Panc1 (cell line): ENCODE results near the gene C2orf76. TPM values are rescaled to one million over a fixed set of nuclear protein-coding genes. Genes with fewer than 3 reads are reported as not detected.

Experiments used
- ATAC-seq: fragments of 200-7000 bp; cut with Tn5 transposase; 2 replicates; pipeline ENCODE4 v1.9.1; 2020; ENCODE audit warnings: mild to moderate bottlenecking, moderate library complexity
- BruUV-seq: library from RNA; stranded (reverse); fragments of 400-500 nt; replicated peaks from 2 replicates; lab custom pipeline; 2021; lab: Mats Ljungman, UMichigan
- CTCF ChIA-PET: fragments of 300-600 bp; sonication (Branson Sonifier 250); formaldehyde crosslinking; loops from one replicate; lab custom pipeline; 2022; ENCODE audit warnings: antibody characterized with exemption; lab: Charles Lee
- POLR2A ChIA-PET: fragments of 300-600 bp; sonication (Branson Sonifier 250); formaldehyde crosslinking; loops from one replicate; lab custom pipeline; 2022; ENCODE audit warnings: antibody characterized with exemption; lab: Charles Lee
- DNase-seq: peaks from one replicate; pipeline ENCODE4 v3.0.0-alpha.2; 2010; ENCODE audit warnings: low read depth, low spot score
- H3K27ac ChIP-seq: 2 replicates; pipeline ENCODE4 v1.5.1; 2011; ENCODE audit warnings: mild to moderate bottlenecking, low read length, inconsistent platforms
- H3K27me3 ChIP-seq: fragments of 200-500 bp; sonication (Bioruptor generic); 2 replicates; pipeline ENCODE4 v1.6.0; 2014; ENCODE audit warnings: low read length, inconsistent platforms; ENCODE audit not compliant: control insufficient read depth, insufficient read depth
- H3K36me3 ChIP-seq: fragments of 200-500 bp; sonication (Bioruptor generic); 2 replicates; pipeline ENCODE4 v1.5.1; 2014; ENCODE audit warnings: inconsistent platforms, mild to moderate bottlenecking, low read length, moderate library complexity; ENCODE audit not compliant: control insufficient read depth, insufficient read depth
- H3K4me1 ChIP-seq: 2 replicates; pipeline ENCODE4 v1.5.1; 2011; ENCODE audit warnings: inconsistent platforms, mild to moderate bottlenecking, low read length, moderate library complexity; ENCODE audit not compliant: control insufficient read depth, insufficient read depth
- H3K4me3 ChIP-seq, 2 experiments: 2 replicates each; pipeline ENCODE4 v1.5.1; 2011 to 2012; ENCODE audit warnings: low read depth in 2 of 2, low read length in 2 of 2, mild to moderate bottlenecking in 2 of 2, inconsistent platforms in 1 of 2, moderate library complexity in 1 of 2
- H3K9me3 ChIP-seq: fragments of 200-500 bp; sonication (Bioruptor generic); 2 replicates; pipeline ENCODE4 v1.5.1; 2014; ENCODE audit warnings: low read depth, mild to moderate bottlenecking, inconsistent platforms, low read length, moderate library complexity; ENCODE audit not compliant: control insufficient read depth, insufficient read depth
- CTCF ChIP-seq: fragments of 450-650 bp; IDR thresholded peaks from 2 replicates; pipeline ENCODE4 v1.5.1; 2017; ENCODE audit warnings: mild to moderate bottlenecking
- POLR2AphosphoS5 ChIP-seq: IDR thresholded peaks from 2 replicates; pipeline ENCODE4 v1.6.1; 2012; ENCODE audit warnings: mild to moderate bottlenecking, low read depth, low read length, moderate library complexity
- SIN3A ChIP-seq: IDR thresholded peaks from 2 replicates; pipeline ENCODE4 v1.6.1; 2012; ENCODE audit warnings: low read depth, mild to moderate bottlenecking, low read length, moderate library complexity, borderline replicate concordance; ENCODE audit not compliant: insufficient read depth
- TCF7L2 ChIP-seq: IDR thresholded peaks from 2 replicates; pipeline ENCODE4 v1.6.1; 2011; ENCODE audit warnings: mild to moderate bottlenecking, low read depth, low read length, inconsistent platforms
- in situ Hi-C: cut with HindIII; loops from 2 replicates; pipeline ENCODE4 v1.10.0; 2016; ENCODE audit warnings: low sequenced_read_pairs, low pct_unique_long_range_greater_than_20kb
- intact Hi-C: fragments of 100-400 bp; cut with micrococcal nuclease; formaldehyde crosslinking; loops from one replicate; pipeline ENCODE4 v1.10.0; 2022; ENCODE audit not compliant: unreplicated experiment
- total RNA-seq: library from RNA; stranded (reverse); gene quantifications from one replicate; pipeline ENCODE4 v1.2.1, GENCODE V29; 2021; ENCODE audit not compliant: unreplicated experiment
- TF ChIP-seq, protein P1 (sequence below), 2 experiments: IDR thresholded peaks; 2 replicates each; pipeline ENCODE4 v1.6.1; 2011 to 2012; ENCODE audit warnings: low read depth in 2 of 2, control low read depth in 1 of 2, low read length in 1 of 2, mild to moderate bottlenecking in 1 of 2, moderate library complexity in 1 of 2; ENCODE audit not compliant: insufficient read depth in 1 of 2

C2orf76 gene
- total RNA-seq, 1 experiment from 2014 or later, result 22.7 TPM

DNA sequence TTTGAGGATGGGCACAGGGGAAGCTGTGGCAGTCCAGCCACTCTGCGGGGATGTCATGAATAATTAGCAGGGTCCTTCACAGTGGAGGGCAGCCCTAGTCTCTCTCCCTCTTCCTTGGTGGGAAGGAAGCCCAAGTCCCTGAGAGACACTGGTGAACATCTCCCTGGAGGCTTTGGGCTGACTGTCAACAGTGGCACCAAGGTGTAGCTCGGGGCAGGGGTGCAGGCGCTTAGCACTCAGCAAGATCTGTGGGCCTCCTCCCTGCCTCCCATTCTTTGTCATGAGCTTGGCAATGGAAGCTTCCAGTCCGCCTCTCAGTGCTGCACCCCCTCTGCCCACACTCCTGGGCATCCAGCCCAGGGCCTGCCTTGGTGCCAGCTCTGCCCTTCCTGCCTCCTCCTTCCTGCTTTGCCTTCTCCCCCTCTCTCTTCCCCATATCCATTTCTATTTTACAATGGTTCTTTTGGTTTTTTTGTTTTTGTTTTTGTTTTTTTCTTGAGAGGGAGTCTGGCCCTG lies 83.6 kb downstream of the C2orf76 start:
- Histone ChIP-seq H3K9me3 (no peaks in the 10 kb centered on the region), H3K27me3 (no peaks in the 10 kb centered on the region), H3K36me3 (no peaks in the 10 kb centered on the region), H3K4me3 (no peak overlapping the region), H3K4me1 (no peaks in the 10 kb centered on the region), H3K27ac (no peak overlapping the region)
- in situ Hi-C loops (no loop called here), intact Hi-C loops (no loop called here)
- ATAC-seq, result no peak
- BruUV-seq, result no TSS peak
- ChIA-PET CTCF (interaction anchor here (0.6 kb wide), 1 partner anchor 271 kb away, joined by 9 read pairs; no protein-coding TSS in a partner anchor), POLR2A (interaction anchor here (0.7 kb wide), 1 partner anchor 421 kb away, joined by 3 read pairs; no protein-coding TSS in a partner anchor)
- no peak for DNase-seq
- TF ChIP-seq, protein P1, sequence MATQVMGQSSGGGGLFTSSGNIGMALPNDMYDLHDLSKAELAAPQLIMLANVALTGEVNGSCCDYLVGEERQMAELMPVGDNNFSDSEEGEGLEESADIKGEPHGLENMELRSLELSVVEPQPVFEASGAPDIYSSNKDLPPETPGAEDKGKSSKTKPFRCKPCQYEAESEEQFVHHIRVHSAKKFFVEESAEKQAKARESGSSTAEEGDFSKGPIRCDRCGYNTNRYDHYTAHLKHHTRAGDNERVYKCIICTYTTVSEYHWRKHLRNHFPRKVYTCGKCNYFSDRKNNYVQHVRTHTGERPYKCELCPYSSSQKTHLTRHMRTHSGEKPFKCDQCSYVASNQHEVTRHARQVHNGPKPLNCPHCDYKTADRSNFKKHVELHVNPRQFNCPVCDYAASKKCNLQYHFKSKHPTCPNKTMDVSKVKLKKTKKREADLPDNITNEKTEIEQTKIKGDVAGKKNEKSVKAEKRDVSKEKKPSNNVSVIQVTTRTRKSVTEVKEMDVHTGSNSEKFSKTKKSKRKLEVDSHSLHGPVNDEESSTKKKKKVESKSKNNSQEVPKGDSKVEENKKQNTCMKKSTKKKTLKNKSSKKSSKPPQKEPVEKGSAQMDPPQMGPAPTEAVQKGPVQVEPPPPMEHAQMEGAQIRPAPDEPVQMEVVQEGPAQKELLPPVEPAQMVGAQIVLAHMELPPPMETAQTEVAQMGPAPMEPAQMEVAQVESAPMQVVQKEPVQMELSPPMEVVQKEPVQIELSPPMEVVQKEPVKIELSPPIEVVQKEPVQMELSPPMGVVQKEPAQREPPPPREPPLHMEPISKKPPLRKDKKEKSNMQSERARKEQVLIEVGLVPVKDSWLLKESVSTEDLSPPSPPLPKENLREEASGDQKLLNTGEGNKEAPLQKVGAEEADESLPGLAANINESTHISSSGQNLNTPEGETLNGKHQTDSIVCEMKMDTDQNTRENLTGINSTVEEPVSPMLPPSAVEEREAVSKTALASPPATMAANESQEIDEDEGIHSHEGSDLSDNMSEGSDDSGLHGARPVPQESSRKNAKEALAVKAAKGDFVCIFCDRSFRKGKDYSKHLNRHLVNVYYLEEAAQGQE (IDR thresholded peaks at IDR 0.05; ENCODE audit: insufficient read depth in 1 of 2, low read depth in 2 of 2, low read length in 1 of 2), result no peak
- TF ChIP-seq SIN3A, result no peak
- TF ChIP-seq CTCF, result no peak
- no peak for TF ChIP-seq POLR2AphosphoS5
- no peak for TF ChIP-seq TCF7L2

DNA sequence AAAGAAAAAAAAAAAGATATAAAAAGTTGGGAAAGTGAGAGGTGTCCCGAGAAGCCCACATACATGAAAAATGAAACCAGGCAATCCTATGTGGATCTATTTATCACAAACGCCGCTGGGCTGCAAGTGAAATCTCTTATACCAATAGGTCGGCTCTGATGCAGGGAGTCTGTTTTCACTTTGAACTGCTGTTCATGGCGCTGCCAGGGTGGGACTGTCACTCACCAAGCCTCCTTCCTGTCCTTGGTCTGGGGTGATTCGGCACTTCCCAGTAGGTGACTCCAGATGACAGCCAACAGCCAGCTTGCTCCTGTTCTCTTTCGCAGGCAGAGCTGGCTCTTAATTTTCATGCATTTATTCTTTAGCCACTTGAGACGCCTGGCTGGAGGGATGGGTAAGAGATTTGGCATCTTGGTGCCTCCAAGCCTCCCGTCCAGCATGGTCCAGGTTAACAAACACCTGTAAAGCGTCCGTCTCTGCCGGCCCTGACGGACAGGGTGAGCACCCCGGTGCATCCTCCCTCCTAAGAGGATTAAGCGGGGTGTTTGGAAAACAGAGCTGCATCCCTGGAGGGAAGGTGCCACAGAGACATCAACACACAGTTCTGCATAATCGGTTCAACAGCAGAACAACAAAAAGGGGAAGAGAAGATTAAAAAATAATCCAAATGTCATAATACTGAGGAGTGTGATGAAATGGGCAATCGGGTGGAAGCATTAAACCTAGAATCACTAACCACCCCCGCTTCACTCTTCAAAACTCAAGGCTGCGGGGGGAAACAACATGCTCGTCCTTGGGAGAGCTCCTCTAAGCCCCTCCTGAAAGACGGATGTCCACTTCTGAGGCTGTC lies 84.3 kb downstream of the C2orf76 start:
- intact Hi-C loops, result no loop called here
- CTCF ChIA-PET, result interaction anchor here (0.6 kb wide), 1 partner anchor 271 kb away, joined by 9 read pairs; no protein-coding TSS in a partner anchor
- POLR2A ChIA-PET, result interaction anchor here (0.7 kb wide), 1 partner anchor 421 kb away, joined by 3 read pairs; no protein-coding TSS in a partner anchor

More for the DNA sequence above, 84.3 kb downstream of the C2orf76 start:
- Histone ChIP-seq H3K4me3 (no peak overlapping the region), H3K36me3 (no peaks in the 10 kb centered on the region), H3K4me1 (no peaks in the 10 kb centered on the region), H3K27me3 (no peaks in the 10 kb centered on the region), H3K9me3 (no peaks in the 10 kb centered on the region), H3K27ac (no peak overlapping the region)
- no peak for DNase-seq
- no peak for ATAC-seq
- no TSS peak for BruUV-seq
- TF ChIP-seq SIN3A, result no peak
- TF ChIP-seq POLR2AphosphoS5, result no peak
- TF ChIP-seq, protein P1 (IDR thresholded peaks at IDR 0.05; ENCODE audit: insufficient read depth in 1 of 2, low read depth in 2 of 2, low read length in 1 of 2), result no peak
- no peak for TF ChIP-seq TCF7L2
- no peak for TF ChIP-seq CTCF
- in situ Hi-C loops, result no loop called here
